Measurements from ENCODE around the gene SPEN. TPM values are rescaled to one million over a fixed set of nuclear protein-coding genes. Genes with fewer than 3 reads are reported as not detected.
A peak's percentile ranks its signal among the peaks of the same experiment; 100 is the strongest.

SPEN gene
- total RNA-seq, 4 donors from 2014 or later, result 41.4 to 63.6 (median 42.9) TPM

- DNase-seq (ENCODE audit: low spot score in 2 of 2), result peak; percentile 27 to 90
- TF ChIP-seq POLR2A (IDR thresholded peaks at IDR 0.05) (no peak), CTCF (IDR thresholded peaks at IDR 0.05) (no peak)
- WGBS, 2 donors, result 0 to 1% methylated on average over 32 to 57 of the region's 104 CpGs
- intact Hi-C loops (cut with DNase I; ENCODE audit: low total_unique reads), result no loop called here
- H3K4me3 ChIP-seq (ENCODE audit: low read depth, poor library complexity, severe bottlenecking), result peak overlapping the region; percentile 82
These were observed 829 bp downstream of the SPEN start for GRCh38 chr1:15848143-15848928.

GRCh38 chr1:15848929-15849774 is 1.6 kb downstream of the SPEN start:
- peak; percentile 84 to 96 for DNase-seq (ENCODE audit: low spot score in 2 of 2)
- intact Hi-C loops (cut with DNase I; ENCODE audit: low total_unique reads), result no loop called here
- WGBS, 2 donors, result 1% methylated on average over 41 to 44 of the region's 44 CpGs

GRCh38 chr1:15849775-15850324 is 2.3 kb downstream of the SPEN start:
- no peak for TF ChIP-seq CTCF (IDR thresholded peaks at IDR 0.05)
- no peak for TF ChIP-seq POLR2A (IDR thresholded peaks at IDR 0.05)
- intact Hi-C loops (cut with DNase I; ENCODE audit: low total_unique reads), result no loop called here
- 2 to 3% methylated on average over 16 of the region's 16 CpGs for whole genome bisulfite sequencing, 2 donors
- peak in 1 of 2 donors; percentile 47 for DNase-seq (ENCODE audit: low spot score in 2 of 2)
- peak overlapping the region; percentile 82 for H3K4me3 ChIP-seq (ENCODE audit: low read depth, poor library complexity, severe bottlenecking)

More at GRCh38 chr1:15848929-15849774, 1.6 kb downstream of the SPEN start:
- TF ChIP-seq POLR2A (IDR thresholded peaks at IDR 0.05) (peak in 1 of 2 donors; percentile 16), CTCF (IDR thresholded peaks at IDR 0.05) (no peak)
- peak overlapping the region; percentile 82 for H3K4me3 ChIP-seq (ENCODE audit: low read depth, poor library complexity, severe bottlenecking)

GRCh38 chr1:15850471-15851001 is 3.0 kb downstream of the SPEN start:
- DNase-seq (ENCODE audit: low spot score in 2 of 2), result no peak
- TF ChIP-seq CTCF (IDR thresholded peaks at IDR 0.05) (no peak), POLR2A (IDR thresholded peaks at IDR 0.05) (no peak)
- H3K4me3 ChIP-seq (ENCODE audit: low read depth, poor library complexity, severe bottlenecking), result no peak overlapping the region
- intact Hi-C loops (cut with DNase I; ENCODE audit: low total_unique reads), result no loop called here
- 11 to 18% methylated on average over 2 of the region's 2 CpGs for WGBS, 2 donors

GRCh38 chr1:15851210-15852035 is 3.9 kb downstream of the SPEN start:
- TF ChIP-seq POLR2A (IDR thresholded peaks at IDR 0.05) (no peak), CTCF (IDR thresholded peaks at IDR 0.05) (no peak)
- no peak overlapping the region for H3K4me3 ChIP-seq (ENCODE audit: low read depth, poor library complexity, severe bottlenecking)
- DNase-seq (ENCODE audit: low spot score in 2 of 2), result no peak
- 65 to 67% methylated on average over 16 of the region's 16 CpGs for WGBS, 2 donors
- intact Hi-C loops (cut with DNase I; ENCODE audit: low total_unique reads), result no loop called here

Data from lower leg skin (tissue), 4 donors.